IPS-11a (cell line): ENCODE measurements around the gene CS.

Source experiments
- H3K4me3 ChIP-seq: one replicate; pipeline ENCODE4 v1.5.1; 2013; ENCODE audit warnings: low read depth, low read length, control low read depth

CS gene

DNA sequence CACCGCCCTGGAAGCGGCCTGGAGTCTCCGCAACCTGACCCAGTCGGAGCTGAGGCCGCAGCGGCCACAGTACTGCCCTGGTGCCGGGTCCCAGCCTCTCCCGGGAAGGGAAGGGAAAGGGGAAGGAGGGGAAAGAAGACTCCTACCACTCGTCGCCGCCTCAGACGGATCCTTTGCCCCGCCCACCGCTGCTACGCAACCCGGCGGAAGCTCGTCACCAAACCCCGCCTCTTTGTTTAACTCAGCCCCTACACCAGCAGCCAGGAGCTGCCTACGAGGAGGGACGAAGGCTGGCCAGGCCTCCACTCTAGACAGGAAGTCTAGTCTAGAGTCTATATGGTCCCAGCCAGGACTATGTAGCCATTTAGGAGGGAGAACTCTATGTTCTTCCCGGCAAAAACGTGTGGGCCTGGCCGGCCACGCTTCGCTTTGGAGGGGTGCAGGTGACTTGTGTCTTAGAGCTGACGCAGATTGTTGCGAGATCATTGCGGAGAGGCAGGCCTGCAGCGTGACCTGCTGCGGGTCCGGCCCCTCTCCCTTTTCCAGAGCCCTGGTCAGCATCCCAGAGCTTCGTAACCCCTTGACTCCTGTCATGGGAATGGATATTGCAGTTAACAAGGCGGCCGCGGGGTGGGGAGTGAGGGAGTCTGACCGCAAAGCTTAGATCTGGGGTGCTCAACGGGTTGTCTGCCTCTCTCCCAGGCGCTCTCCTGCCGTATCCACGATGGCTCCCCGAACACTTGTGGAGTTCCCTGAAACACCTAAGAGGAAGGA lies 78.2 kb downstream of the CS start, which contains the start of gene RNF41:
RNF41 (minus strand) TSS at position 166 of the 774 bp plus-strand sequence. CDS start 7,875 bp downstream, outside the sequence.
- H3K4me3 ChIP-seq: peak within 1 kb of the TSS; percentile 92
